Progenitor cell of endocrine pancreas (in vitro differentiated cells): ENCODE results near the gene ROPN1L. TPM values are rescaled to one million over a fixed set of nuclear protein-coding genes. Genes with fewer than 3 reads are reported as not detected.

Source experiments
- DNase-seq: peaks from one replicate; pipeline ENCODE4 v3.0.0; 2021; ENCODE audit warnings: low spot score; ENCODE audit not compliant: unreplicated experiment
- H3K27ac Mint-ChIP-seq: 2 replicates; pipeline ENCODE4 v1.8.0; 2021; ENCODE audit warnings: mild to moderate bottlenecking, moderate library complexity, mixed read lengths
- H3K27me3 Mint-ChIP-seq: 2 replicates; pipeline ENCODE4 v1.8.0; 2021; ENCODE audit warnings: mixed read lengths
- H3K36me3 Mint-ChIP-seq: 2 replicates; pipeline ENCODE4 v1.8.0; 2022; ENCODE audit warnings: mixed read lengths; ENCODE audit not compliant: insufficient read depth
- H3K4me1 Mint-ChIP-seq: 2 replicates; pipeline ENCODE4 v1.8.0; 2021; ENCODE audit warnings: low read depth, mixed read lengths
- H3K4me3 Mint-ChIP-seq: 2 replicates; pipeline ENCODE4 v1.8.0; 2021; ENCODE audit warnings: low read depth, mild to moderate bottlenecking, moderate library complexity, mixed read lengths
- H3K9me3 Mint-ChIP-seq: 2 replicates; pipeline ENCODE4 v1.8.0; 2021; ENCODE audit warnings: low read depth, mixed read lengths
- total RNA-seq: library from RNA; stranded (reverse); gene quantifications from 2 replicates; pipeline ENCODE4 v1.2.1, GENCODE V29; 2021
- TF ChIP-seq, protein P1 (sequence below): fragments of 200-600 bp; sonication (generic); IDR thresholded peaks from one replicate; pipeline ENCODE4 v1.5.0; 2021; ENCODE audit warnings: antibody characterized with exemption, mild to moderate bottlenecking; ENCODE audit not compliant: unreplicated experiment

The ROPN1L gene
- total RNA-seq, 1 donor from 2014 or later, result 0.43 TPM

GRCh38 chr5:10499066-10499465 is 57.4 kb downstream of the ROPN1L start:
- no peak for DNase-seq
- H3K4me3 Mint-ChIP-seq, result no peak overlapping the region
- H3K27me3 Mint-ChIP-seq, result peaks cover 2% of the 10 kb centered on the region
- H3K9me3 Mint-ChIP-seq, result peaks cover 12% of the 10 kb centered on the region
- no peaks in the 10 kb centered on the region for H3K4me1 Mint-ChIP-seq
- TF ChIP-seq, protein P1, sequence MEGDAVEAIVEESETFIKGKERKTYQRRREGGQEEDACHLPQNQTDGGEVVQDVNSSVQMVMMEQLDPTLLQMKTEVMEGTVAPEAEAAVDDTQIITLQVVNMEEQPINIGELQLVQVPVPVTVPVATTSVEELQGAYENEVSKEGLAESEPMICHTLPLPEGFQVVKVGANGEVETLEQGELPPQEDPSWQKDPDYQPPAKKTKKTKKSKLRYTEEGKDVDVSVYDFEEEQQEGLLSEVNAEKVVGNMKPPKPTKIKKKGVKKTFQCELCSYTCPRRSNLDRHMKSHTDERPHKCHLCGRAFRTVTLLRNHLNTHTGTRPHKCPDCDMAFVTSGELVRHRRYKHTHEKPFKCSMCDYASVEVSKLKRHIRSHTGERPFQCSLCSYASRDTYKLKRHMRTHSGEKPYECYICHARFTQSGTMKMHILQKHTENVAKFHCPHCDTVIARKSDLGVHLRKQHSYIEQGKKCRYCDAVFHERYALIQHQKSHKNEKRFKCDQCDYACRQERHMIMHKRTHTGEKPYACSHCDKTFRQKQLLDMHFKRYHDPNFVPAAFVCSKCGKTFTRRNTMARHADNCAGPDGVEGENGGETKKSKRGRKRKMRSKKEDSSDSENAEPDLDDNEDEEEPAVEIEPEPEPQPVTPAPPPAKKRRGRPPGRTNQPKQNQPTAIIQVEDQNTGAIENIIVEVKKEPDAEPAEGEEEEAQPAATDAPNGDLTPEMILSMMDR, result no peak
- no peaks in the 10 kb centered on the region for H3K36me3 Mint-ChIP-seq
- no peak overlapping the region for H3K27ac Mint-ChIP-seq

- Mint-ChIP-seq H3K4me1 (no peaks in the 10 kb centered on the region), H3K27ac (no peak overlapping the region), H3K27me3 (peaks cover 2% of the 10 kb centered on the region), H3K4me3 (no peak overlapping the region), H3K9me3 (peaks cover 8% of the 10 kb centered on the region), H3K36me3 (no peaks in the 10 kb centered on the region)
- no peak for DNase-seq
- TF ChIP-seq, protein P1, result no peak
These were observed 58.1 kb downstream of the ROPN1L start for GRCh38 chr5:10499776-10500175.

GRCh38 chr5:10500669-10501068 is 59.0 kb downstream of the ROPN1L start:
- TF ChIP-seq, protein P1, result no peak
- Mint-ChIP-seq H3K36me3 (no peaks in the 10 kb centered on the region), H3K9me3 (peaks cover 5% of the 10 kb centered on the region), H3K27ac (no peak overlapping the region), H3K4me1 (no peaks in the 10 kb centered on the region), H3K4me3 (no peak overlapping the region), H3K27me3 (peaks cover 2% of the 10 kb centered on the region)
- DNase-seq, result no peak

- Mint-ChIP-seq H3K9me3 (no peaks in the 10 kb centered on the region), H3K4me1 (no peaks in the 10 kb centered on the region), H3K27me3 (peaks cover 2% of the 10 kb centered on the region), H3K36me3 (no peaks in the 10 kb centered on the region), H3K4me3 (no peak overlapping the region), H3K27ac (no peak overlapping the region)
- DNase-seq, result no peak
- TF ChIP-seq, protein P1, result no peak
These were observed 59.9 kb downstream of the ROPN1L start for GRCh38 chr5:10501554-10502075.

- TF ChIP-seq, protein P1, result no peak
- H3K36me3 Mint-ChIP-seq, result no peaks in the 10 kb centered on the region
- H3K27ac Mint-ChIP-seq, result no peak overlapping the region
- no peaks in the 10 kb centered on the region for H3K4me1 Mint-ChIP-seq
- no peaks in the 10 kb centered on the region for H3K9me3 Mint-ChIP-seq
- no peak for DNase-seq
- H3K27me3 Mint-ChIP-seq, result peaks cover 2% of the 10 kb centered on the region
- no peak overlapping the region for H3K4me3 Mint-ChIP-seq
These were observed 60.5 kb downstream of the ROPN1L start for GRCh38 chr5:10502130-10502529.
